Right lobe of liver (tissue), 4 donors: Measurements from ENCODE around the gene C16orf87.

Source experiments
- POLR2A ChIP-seq: fragments of 450-650 bp; IDR thresholded peaks from one replicate; pipeline ENCODE4 v1.6.1; 2017; ENCODE audit warnings: antibody characterized with exemption, mild to moderate bottlenecking
- TF ChIP-seq, protein P1 (sequence below), 4 donors: fragments of 200-600 bp in 3 of 4; fragments of 450-650 bp in 1 of 4; IDR thresholded peaks; one replicate each; pipeline versions ENCODE4 v1.5.1 to v1.8.0; 2016 to 2022; ENCODE audit warnings: antibody characterized with exemption in 4 of 4, mild to moderate bottlenecking in 2 of 4
- donor health status: DM: no; HTN: no; CAD: no.
- donor health status: DM: no; HTN: no; CAD: no.
- donor health status: DM: no; HTN: yes; CAD: no.

DNA sequence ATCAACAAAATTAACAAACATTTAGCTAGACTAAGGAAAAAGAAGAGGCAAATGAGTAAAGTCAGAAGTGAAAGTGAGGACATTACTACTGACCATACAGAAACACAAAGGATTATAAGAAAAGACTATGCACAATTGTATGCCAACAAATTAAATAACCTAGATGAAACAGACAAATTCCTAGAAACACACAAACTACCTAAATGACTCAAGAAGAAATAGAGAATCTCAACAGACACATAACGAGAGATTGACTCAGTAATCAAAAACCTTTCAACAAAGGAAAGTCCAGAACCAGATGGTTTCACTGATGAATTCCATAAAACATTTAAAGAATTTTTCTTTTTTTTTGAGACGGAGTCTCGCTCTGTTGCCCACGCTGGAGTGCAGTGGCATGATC lies 47.2 kb downstream of the C16orf87 start:
- TF ChIP-seq, protein P1, sequence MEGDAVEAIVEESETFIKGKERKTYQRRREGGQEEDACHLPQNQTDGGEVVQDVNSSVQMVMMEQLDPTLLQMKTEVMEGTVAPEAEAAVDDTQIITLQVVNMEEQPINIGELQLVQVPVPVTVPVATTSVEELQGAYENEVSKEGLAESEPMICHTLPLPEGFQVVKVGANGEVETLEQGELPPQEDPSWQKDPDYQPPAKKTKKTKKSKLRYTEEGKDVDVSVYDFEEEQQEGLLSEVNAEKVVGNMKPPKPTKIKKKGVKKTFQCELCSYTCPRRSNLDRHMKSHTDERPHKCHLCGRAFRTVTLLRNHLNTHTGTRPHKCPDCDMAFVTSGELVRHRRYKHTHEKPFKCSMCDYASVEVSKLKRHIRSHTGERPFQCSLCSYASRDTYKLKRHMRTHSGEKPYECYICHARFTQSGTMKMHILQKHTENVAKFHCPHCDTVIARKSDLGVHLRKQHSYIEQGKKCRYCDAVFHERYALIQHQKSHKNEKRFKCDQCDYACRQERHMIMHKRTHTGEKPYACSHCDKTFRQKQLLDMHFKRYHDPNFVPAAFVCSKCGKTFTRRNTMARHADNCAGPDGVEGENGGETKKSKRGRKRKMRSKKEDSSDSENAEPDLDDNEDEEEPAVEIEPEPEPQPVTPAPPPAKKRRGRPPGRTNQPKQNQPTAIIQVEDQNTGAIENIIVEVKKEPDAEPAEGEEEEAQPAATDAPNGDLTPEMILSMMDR (IDR thresholded peaks at IDR 0.05) = no peak
- no peak for TF ChIP-seq POLR2A
